ENCODE measurements around the gene CRIP2. TPM values are rescaled to one million over a fixed set of nuclear protein-coding genes. Genes with fewer than 3 reads are reported as not detected.

The CRIP2 gene
- total RNA-seq, 1 donor from 2014 or later = 78.5 TPM

DNA sequence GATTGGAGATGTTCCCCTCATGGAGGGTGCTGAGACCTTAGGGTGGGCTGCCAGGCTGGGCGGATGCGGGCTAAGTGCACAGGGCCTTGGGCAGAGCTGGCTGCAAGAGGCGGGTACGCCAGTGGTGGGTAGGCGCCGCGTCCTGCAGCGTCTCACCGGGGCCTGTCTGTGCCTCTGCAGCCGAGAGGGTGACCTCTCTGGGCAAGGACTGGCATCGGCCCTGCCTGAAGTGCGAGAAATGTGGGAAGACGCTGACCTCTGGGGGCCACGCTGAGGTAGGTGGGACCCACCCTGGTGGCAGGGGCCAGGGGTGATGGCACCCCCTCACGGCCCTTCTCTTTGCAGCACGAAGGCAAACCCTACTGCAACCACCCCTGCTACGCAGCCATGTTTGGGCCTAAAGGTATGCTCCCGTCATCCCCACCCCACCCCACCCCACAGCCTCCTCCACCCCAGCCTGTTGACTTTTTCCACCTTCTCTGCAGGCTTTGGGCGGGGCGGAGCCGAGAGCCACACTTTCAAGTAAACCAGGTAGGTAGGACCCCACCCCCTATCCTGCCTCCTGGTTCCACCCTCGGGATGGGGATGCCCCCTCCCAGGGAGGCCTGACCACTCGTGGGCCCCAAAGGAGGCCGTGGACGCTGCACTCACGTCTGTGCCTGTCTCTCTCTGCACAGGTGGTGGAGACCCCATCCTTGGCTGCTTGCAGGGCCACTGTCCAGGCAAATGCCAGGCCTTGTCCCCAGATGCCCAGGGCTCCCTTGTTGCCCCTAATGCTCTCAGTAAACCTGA lies 13.6 kb downstream of the CRIP2 start:
- Mint-ChIP-seq H3K36me3 (ENCODE audit: unreplicated experiment) (no peaks in the 10 kb centered on the region), H3K4me3 (ENCODE audit: unreplicated experiment) (no peak overlapping the region), H3K27ac (ENCODE audit: unreplicated experiment) (no peak overlapping the region), H3K4me1 (ENCODE audit: low read depth, unreplicated experiment) (peaks cover 4% of the 10 kb centered on the region), H3K9me3 (ENCODE audit: unreplicated experiment) (peaks cover 5% of the 10 kb centered on the region), H3K27me3 (ENCODE audit: unreplicated experiment) (peaks cover 22% of the 10 kb centered on the region)
- TF ChIP-seq, protein P1, sequence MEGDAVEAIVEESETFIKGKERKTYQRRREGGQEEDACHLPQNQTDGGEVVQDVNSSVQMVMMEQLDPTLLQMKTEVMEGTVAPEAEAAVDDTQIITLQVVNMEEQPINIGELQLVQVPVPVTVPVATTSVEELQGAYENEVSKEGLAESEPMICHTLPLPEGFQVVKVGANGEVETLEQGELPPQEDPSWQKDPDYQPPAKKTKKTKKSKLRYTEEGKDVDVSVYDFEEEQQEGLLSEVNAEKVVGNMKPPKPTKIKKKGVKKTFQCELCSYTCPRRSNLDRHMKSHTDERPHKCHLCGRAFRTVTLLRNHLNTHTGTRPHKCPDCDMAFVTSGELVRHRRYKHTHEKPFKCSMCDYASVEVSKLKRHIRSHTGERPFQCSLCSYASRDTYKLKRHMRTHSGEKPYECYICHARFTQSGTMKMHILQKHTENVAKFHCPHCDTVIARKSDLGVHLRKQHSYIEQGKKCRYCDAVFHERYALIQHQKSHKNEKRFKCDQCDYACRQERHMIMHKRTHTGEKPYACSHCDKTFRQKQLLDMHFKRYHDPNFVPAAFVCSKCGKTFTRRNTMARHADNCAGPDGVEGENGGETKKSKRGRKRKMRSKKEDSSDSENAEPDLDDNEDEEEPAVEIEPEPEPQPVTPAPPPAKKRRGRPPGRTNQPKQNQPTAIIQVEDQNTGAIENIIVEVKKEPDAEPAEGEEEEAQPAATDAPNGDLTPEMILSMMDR (IDR thresholded peaks at IDR 0.05; ENCODE audit: partially characterized antibody, unreplicated experiment) = no peak
- no peak for DNase-seq

DNA sequence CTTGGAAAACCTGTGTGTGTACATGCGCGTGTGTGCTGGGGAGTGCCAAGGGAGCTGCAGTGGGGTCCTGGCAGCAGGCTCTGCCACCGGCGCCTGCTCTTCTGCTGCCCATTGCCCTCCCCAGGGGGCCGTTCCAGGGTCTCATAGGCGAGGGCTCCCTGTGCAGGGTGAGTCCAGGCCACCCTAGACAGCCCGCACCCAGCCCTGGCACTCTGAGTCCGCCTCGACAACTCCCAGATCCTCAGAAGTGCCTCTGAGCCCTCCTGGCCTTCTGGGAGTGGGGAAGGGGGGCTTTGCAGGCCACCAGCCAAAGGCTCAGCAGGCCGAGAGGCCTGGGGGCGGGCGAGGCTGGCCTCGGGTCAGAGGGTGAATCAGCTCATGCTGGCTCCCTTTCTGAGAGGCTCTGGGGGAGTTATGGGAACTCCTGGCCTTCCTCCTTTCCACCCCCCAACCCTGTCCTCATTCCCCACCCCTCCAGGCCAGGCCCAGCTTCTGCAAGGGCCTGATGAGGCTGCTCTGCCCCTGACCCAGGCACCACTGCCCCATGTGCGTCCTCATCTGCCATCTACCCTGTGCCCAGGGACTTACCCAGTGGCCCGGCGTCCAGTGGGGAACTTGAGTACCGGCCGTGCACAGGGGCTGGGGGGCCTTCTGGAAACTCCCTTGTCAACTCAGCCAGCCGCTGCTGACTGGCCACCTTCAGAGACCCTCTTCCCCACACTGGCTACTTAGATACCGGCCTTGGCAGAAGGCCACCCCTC lies 14.3 kb downstream of the CRIP2 start:
- peaks cover 4% of the 10 kb centered on the region for H3K4me1 Mint-ChIP-seq (ENCODE audit: low read depth, unreplicated experiment)
- no peaks in the 10 kb centered on the region for H3K36me3 Mint-ChIP-seq (ENCODE audit: unreplicated experiment)
- no peak for DNase-seq
- H3K4me3 Mint-ChIP-seq (ENCODE audit: unreplicated experiment) = no peak overlapping the region
- H3K27me3 Mint-ChIP-seq (ENCODE audit: unreplicated experiment) = peaks cover 24% of the 10 kb centered on the region
- peaks cover 5% of the 10 kb centered on the region for H3K9me3 Mint-ChIP-seq (ENCODE audit: unreplicated experiment)
- TF ChIP-seq, protein P1 (IDR thresholded peaks at IDR 0.05; ENCODE audit: partially characterized antibody, unreplicated experiment) = no peak
- H3K27ac Mint-ChIP-seq (ENCODE audit: unreplicated experiment) = no peak overlapping the region

DNA sequence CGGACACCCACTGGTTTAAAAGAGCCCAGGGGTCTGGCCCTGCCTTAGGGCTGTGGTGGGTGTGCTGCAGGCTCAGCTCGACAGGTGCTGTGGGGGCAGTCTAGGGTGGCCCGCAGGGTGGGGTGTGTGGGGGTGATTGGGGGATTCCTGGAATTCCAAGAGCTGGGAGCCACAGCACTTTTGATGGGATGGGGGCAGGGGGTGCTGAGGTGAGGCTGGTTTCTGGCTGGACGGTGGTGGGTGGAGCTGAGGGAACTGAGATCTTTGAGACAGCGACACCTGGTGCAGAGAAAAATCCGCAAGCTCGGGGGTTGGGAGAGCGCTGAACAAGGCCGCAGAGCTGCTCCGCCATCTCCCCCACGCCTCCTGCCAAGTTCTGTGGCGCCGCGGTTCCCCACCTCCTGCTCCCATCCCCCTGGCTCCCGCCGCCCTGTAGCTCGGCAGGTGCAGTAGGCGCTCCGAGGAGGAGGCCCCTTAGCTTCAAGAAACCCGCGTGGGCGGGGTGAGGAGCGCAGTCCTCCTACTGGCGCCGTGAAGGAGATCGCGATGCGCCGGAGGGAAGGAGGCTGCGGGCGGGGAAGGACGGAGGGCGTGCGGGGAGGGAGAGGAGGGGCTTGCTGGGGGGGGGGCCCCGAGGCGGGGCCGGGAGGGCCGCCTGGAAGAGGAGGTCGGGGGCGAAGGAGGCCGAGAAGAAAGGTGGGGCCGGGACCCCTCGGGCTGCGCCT lies 15.1 kb downstream of the CRIP2 start:
- Mint-ChIP-seq H3K36me3 (ENCODE audit: unreplicated experiment) (no peaks in the 10 kb centered on the region), H3K9me3 (ENCODE audit: unreplicated experiment) (peaks cover 5% of the 10 kb centered on the region), H3K4me1 (ENCODE audit: low read depth, unreplicated experiment) (peaks cover 2% of the 10 kb centered on the region), H3K27me3 (ENCODE audit: unreplicated experiment) (peaks cover 19% of the 10 kb centered on the region), H3K27ac (ENCODE audit: unreplicated experiment) (no peak overlapping the region), H3K4me3 (ENCODE audit: unreplicated experiment) (peak overlapping the region; percentile 79)
- TF ChIP-seq, protein P1 (IDR thresholded peaks at IDR 0.05; ENCODE audit: partially characterized antibody, unreplicated experiment) = peak; percentile 20
- peak; percentile 83 for DNase-seq

DNA sequence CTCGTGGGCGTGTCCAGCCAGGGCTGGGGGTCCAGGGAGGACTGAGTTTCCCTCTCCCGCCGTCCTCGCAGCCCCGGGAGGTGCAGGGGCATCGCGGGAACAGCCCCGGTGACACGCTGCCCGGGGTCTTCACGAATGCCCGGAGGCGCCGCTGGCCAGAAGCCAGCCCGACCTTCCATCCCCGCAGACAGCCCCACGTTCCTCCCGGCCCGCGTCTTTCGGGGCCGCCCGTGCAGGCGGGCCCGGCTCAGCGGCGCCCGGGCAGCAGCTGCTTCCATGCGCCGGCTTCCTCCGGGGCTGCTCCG lies 15.6 kb downstream of the CRIP2 start:
- H3K4me3 Mint-ChIP-seq (ENCODE audit: unreplicated experiment) = no peak overlapping the region
- H3K27me3 Mint-ChIP-seq (ENCODE audit: unreplicated experiment) = peaks cover 18% of the 10 kb centered on the region
- no peak overlapping the region for H3K27ac Mint-ChIP-seq (ENCODE audit: unreplicated experiment)
- no peak for DNase-seq
- no peaks in the 10 kb centered on the region for H3K36me3 Mint-ChIP-seq (ENCODE audit: unreplicated experiment)
- H3K9me3 Mint-ChIP-seq (ENCODE audit: unreplicated experiment) = peaks cover 5% of the 10 kb centered on the region
- peaks cover 2% of the 10 kb centered on the region for H3K4me1 Mint-ChIP-seq (ENCODE audit: low read depth, unreplicated experiment)
- TF ChIP-seq, protein P1 (IDR thresholded peaks at IDR 0.05; ENCODE audit: partially characterized antibody, unreplicated experiment) = no peak
